PC-3 (cell line): ENCODE data around the gene ARHGAP6. TPM values are rescaled to one million over a fixed set of nuclear protein-coding genes. Genes with fewer than 3 reads are reported as not detected.

ENCODE experiments used
- ATAC-seq: fragments of 200-7000 bp; cut with Tn5 transposase; 2 replicates; pipeline ENCODE4 v1.9.1; 2020; ENCODE audit warnings: mild to moderate bottlenecking, moderate library complexity
- BruUV-seq: library from RNA; stranded (reverse); fragments of 400-500 nt; replicated peaks from 2 replicates; lab custom pipeline; 2021; lab: Mats Ljungman, UMichigan
- CTCF ChIA-PET: fragments of 300-600 bp; sonication (Branson Sonifier 250); formaldehyde crosslinking; loops from one replicate; lab custom pipeline; 2022; ENCODE audit warnings: antibody characterized with exemption; lab: Charles Lee
- POLR2A ChIA-PET: fragments of 300-600 bp; sonication (Branson Sonifier 250); formaldehyde crosslinking; loops from one replicate; lab custom pipeline; 2022; ENCODE audit warnings: antibody characterized with exemption; ENCODE audit not compliant: unreplicated experiment; lab: Charles Lee
- DNase-seq: peaks from one replicate; pipeline ENCODE4 v3.0.0-alpha.2; 2015
- H2AFZ ChIP-seq: fragments of 300-600 bp; sonication (generic); 2 replicates; pipeline ENCODE4 v1.6.0; 2016; ENCODE audit warnings: antibody characterized with exemption, low read length
- H3F3A ChIP-seq: fragments of 300-600 bp; sonication (generic); one replicate; pipeline ENCODE4 v1.6.0; 2017; ENCODE audit warnings: antibody characterized with exemption, low read length, control low read depth, mild to moderate bottlenecking; ENCODE audit not compliant: unreplicated experiment
- H3K27ac ChIP-seq: fragments of 300-600 bp; sonication (generic); 2 replicates; pipeline ENCODE4 v1.5.1; 2016; ENCODE audit warnings: mild to moderate bottlenecking, low read length
- H3K27me3 ChIP-seq: fragments of 300-600 bp; sonication (generic); 2 replicates; pipeline ENCODE4 v1.6.1; 2016; ENCODE audit warnings: low read length, mixed read lengths
- H3K36me3 ChIP-seq: fragments of 300-600 bp; sonication (generic); 2 replicates; pipeline ENCODE4 v1.6.1; 2016; ENCODE audit warnings: low read depth, mixed run types, low read length, mixed read lengths
- H3K4me1 ChIP-seq: fragments of 300-600 bp; sonication (generic); 2 replicates; pipeline ENCODE4 v1.5.1; 2016; ENCODE audit warnings: low read length; ENCODE audit not compliant: insufficient read depth
- H3K4me2 ChIP-seq: fragments of 300-600 bp; sonication (generic); 2 replicates; pipeline ENCODE4 v1.6.0; 2016; ENCODE audit warnings: low read length
- H3K4me3 ChIP-seq: fragments of 300-600 bp; sonication (generic); 2 replicates; pipeline ENCODE4 v1.5.1; 2016; ENCODE audit warnings: mild to moderate bottlenecking, low read length, mixed read lengths
- H3K79me2 ChIP-seq: fragments of 300-600 bp; sonication (generic); 2 replicates; pipeline ENCODE4 v1.6.1; 2017; ENCODE audit warnings: low read length, mixed read lengths
- H3K9ac ChIP-seq: fragments of 300-600 bp; sonication (generic); 2 replicates; pipeline ENCODE4 v1.6.0; 2016; ENCODE audit warnings: mild to moderate bottlenecking, low read length
- H3K9me2 ChIP-seq: fragments of 300-600 bp; sonication (generic); replicated peaks from 2 replicates; pipeline ENCODE4 v1.6.1; 2016; ENCODE audit warnings: mixed run types, low read length, mixed read lengths
- H3K9me3 ChIP-seq: fragments of 300-600 bp; sonication (generic); 2 replicates; pipeline ENCODE4 v1.6.1; 2016; ENCODE audit warnings: low read length, mixed read lengths
- H4K20me1 ChIP-seq: fragments of 300-600 bp; sonication (generic); 2 replicates; pipeline ENCODE4 v1.6.1; 2016; ENCODE audit warnings: low read length, mixed read lengths
- CTCF ChIP-seq: fragments of 300-600 bp; sonication (generic); conservative IDR thresholded peaks from 2 replicates; pipeline ENCODE4 v1.5.1; 2017; ENCODE audit warnings: antibody characterized with exemption, low read depth, mild to moderate bottlenecking, low read length
- EZH2 ChIP-seq: fragments of 300-600 bp; sonication (generic); IDR thresholded peaks from one replicate; pipeline ENCODE4 v1.6.1; 2017; ENCODE audit warnings: antibody characterized with exemption, mild to moderate bottlenecking, low read length; ENCODE audit not compliant: unreplicated experiment
- EZH2phosphoT487 ChIP-seq: fragments of 300-600 bp; sonication (generic); IDR thresholded peaks from 2 replicates; pipeline ENCODE4 v1.6.1; 2018; ENCODE audit warnings: mild to moderate bottlenecking, antibody characterized with exemption, low read length, borderline replicate concordance
- intact Hi-C: fragments of 100-400 bp; cut with micrococcal nuclease; formaldehyde crosslinking; loops from 2 replicates; pipeline ENCODE4 v1.9.0; 2023
- total RNA-seq: library from RNA; depleted of rRNA; stranded (reverse); fragments of >200 nt; gene quantifications from 2 replicates; pipeline ENCODE4 v1.2.3, GENCODE V29; 2014

The ARHGAP6 gene
- total RNA-seq, 1 experiment from 2014 or later: 2.8 TPM

DNA sequence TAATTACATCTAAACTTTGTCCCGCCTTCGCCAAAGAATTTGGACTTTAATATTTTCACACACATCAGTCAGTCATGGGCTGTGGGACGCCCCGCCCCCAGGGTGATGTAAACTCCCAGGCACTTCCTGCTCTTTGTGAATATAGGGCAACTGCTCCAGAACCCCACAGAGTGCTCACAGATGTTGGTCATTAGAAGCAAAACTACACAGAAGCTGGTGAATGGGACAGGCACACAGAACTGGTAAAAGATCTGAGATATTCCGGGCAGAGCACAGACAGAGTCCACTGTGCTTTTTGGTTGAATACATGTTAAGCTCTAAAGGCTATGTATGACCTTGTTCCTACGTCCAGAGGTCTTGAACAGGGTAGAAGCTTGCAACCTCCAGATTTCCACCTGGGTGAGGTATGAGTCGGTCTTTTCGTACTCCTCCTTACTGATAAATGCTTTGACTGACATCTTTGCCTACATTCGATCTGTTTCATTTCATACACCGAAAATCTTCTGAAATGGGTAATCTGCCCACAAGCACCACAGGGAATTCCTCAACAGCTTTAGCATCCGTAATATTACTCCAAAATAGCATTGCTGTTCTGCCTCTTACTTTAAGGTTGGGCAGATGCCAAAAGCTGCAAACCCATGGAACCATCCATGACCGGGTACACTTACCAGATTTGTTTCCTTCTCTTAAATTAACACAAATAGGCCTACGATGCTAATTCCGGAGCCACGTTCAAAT lies 227.9 kb downstream of the ARHGAP6 start:
- H3K79me2 ChIP-seq: no peaks in the 10 kb centered on the region
- H3K27me3 ChIP-seq: no peaks in the 10 kb centered on the region
- H3K9ac ChIP-seq: no peak overlapping the region
- DNase-seq (peak; percentile 8), ATAC-seq (no peak)
- CTCF ChIA-PET: no interaction called here
- intact Hi-C loops: no loop called here
- no peak overlapping the region for H2AFZ ChIP-seq
- no peaks in the 10 kb centered on the region for H4K20me1 ChIP-seq
- no TSS peak for BruUV-seq
- no peak overlapping the region for H3K27ac ChIP-seq
- no peaks in the 10 kb centered on the region for H3K9me2 ChIP-seq
- no peaks in the 10 kb centered on the region for H3K36me3 ChIP-seq
- H3K4me3 ChIP-seq: no peak overlapping the region
- no peak overlapping the region for H3K4me2 ChIP-seq
- H3F3A ChIP-seq: no peaks in the 10 kb centered on the region
- POLR2A ChIA-PET: no interaction called here
- TF ChIP-seq EZH2 (no peak), EZH2phosphoT487 (no peak), CTCF (no peak)
- H3K9me3 ChIP-seq: no peaks in the 10 kb centered on the region
- H3K4me1 ChIP-seq: no peaks in the 10 kb centered on the region; the same call in 1 of the 2 replicates

DNA sequence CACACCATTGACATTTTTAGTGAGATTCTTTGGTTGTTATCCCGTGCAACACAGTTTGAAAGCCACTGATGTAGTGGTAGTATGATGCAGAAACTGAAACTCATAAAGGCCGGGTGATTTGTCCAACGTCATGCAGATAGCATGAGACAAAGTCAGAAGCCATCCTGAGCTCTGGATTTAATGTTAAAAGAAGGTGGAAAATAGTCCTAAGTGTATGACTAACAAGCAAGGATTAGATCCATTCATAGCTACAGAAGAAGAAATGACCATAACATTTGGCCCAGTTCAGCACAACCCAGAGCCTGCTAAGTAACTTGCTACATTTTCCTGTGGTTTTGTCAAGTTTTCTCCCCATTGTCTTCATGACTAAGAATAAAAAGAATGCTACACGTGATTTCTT lies 230.2 kb downstream of the ARHGAP6 start:
- H4K20me1 ChIP-seq: no peaks in the 10 kb centered on the region
- no peak overlapping the region for H3K4me2 ChIP-seq
- H3K27me3 ChIP-seq: no peaks in the 10 kb centered on the region
- H3K36me3 ChIP-seq: no peaks in the 10 kb centered on the region
- H3F3A ChIP-seq: no peaks in the 10 kb centered on the region
- no peak overlapping the region for H3K4me3 ChIP-seq
- BruUV-seq: no TSS peak
- no peaks in the 10 kb centered on the region for H3K9me3 ChIP-seq
- CTCF ChIA-PET: no interaction called here
- no peak overlapping the region for H2AFZ ChIP-seq
- no peak for TF ChIP-seq EZH2phosphoT487
- TF ChIP-seq EZH2: no peak
- TF ChIP-seq CTCF: no peak
- POLR2A ChIA-PET: no interaction called here
- H3K9ac ChIP-seq: no peak overlapping the region
- ATAC-seq (no peak), DNase-seq (no peak)
- H3K9me2 ChIP-seq: no peaks in the 10 kb centered on the region
- H3K79me2 ChIP-seq: no peaks in the 10 kb centered on the region
- H3K4me1 ChIP-seq: no peaks in the 10 kb centered on the region; the same call in 1 of the 2 replicates
- H3K27ac ChIP-seq: no peak overlapping the region
- intact Hi-C loops: no loop called here

DNA sequence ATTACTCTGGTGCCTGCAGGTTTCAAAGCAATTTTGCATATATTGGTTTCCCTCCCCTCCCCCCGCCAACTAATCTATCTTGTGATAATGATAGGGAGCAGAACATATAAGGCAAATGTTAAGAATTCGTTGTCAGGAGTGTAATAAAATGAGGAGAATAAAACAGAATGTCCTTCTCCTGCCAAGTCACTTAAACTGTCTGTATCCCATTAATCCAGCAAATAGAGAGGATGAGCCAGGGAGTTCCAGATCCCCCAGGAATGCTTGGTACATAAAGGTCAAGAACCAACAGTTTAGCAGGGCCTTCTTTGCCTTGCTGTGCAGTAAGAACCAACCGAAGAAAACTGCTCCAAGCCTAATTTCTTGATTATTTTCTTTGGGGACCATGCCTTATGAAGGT lies 231.1 kb downstream of the ARHGAP6 start:
- no peak overlapping the region for H3K4me3 ChIP-seq
- H4K20me1 ChIP-seq: no peaks in the 10 kb centered on the region
- no peaks in the 10 kb centered on the region for H3K36me3 ChIP-seq
- H3K27ac ChIP-seq: no peak overlapping the region
- no peak overlapping the region for H3K4me2 ChIP-seq
- no TSS peak for BruUV-seq
- ChIA-PET CTCF (no interaction called here), POLR2A (no interaction called here)
- ATAC-seq (no peak), DNase-seq (no peak)
- TF ChIP-seq CTCF: no peak
- no peak for TF ChIP-seq EZH2phosphoT487
- no peak for TF ChIP-seq EZH2
- H3K4me1 ChIP-seq: no peaks in the 10 kb centered on the region; the same call in 1 of the 2 replicates
- H3K27me3 ChIP-seq: no peaks in the 10 kb centered on the region
- H3K9me3 ChIP-seq: no peaks in the 10 kb centered on the region
- H3K9me2 ChIP-seq: no peaks in the 10 kb centered on the region
- no peaks in the 10 kb centered on the region for H3K79me2 ChIP-seq
- no peak overlapping the region for H3K9ac ChIP-seq
- intact Hi-C loops: no loop called here
- no peaks in the 10 kb centered on the region for H3F3A ChIP-seq
- H2AFZ ChIP-seq: no peak overlapping the region
